Fibroblast of mammary gland (primary cell): ENCODE data around the gene TCN1.

ENCODE experiments used
- DNase-seq: peaks from one replicate; pipeline ENCODE4 v3.0.0-alpha.2; 2010; ENCODE audit warnings: low read depth
- H3K4me3 ChIP-seq: 2 replicates; pipeline ENCODE4 v1.5.1; 2011; ENCODE audit warnings: low read depth, mild to moderate bottlenecking, low read length, moderate library complexity; ENCODE audit not compliant: control insufficient read depth
- TF ChIP-seq, protein P1 (sequence below): conservative IDR thresholded peaks from 2 replicates; pipeline ENCODE4 v1.5.1; 2011; ENCODE audit warnings: low read depth, low read length, inconsistent platforms; ENCODE audit not compliant: control insufficient read depth, insufficient read depth

Gene TCN1

DNA sequence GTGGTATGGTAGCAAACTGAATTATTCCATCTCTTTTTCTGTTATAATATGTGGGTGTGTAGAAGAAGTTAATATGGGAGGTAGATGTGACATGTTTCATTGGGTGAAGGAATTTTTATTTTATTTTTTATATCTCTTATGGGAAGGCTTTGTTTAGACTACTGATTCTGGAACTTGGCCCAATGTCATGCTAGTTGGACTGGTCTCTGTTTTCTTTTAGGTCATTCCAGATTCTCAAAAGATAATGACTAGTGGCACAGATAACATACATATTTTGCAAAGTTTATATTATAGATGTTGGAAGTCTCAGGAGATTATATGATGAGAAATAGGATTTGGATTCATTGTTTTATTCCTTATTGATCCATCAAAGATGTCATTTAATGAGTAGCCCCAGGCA, 11.0 kb upstream of the TCN1 start:
- TF ChIP-seq, protein P1, sequence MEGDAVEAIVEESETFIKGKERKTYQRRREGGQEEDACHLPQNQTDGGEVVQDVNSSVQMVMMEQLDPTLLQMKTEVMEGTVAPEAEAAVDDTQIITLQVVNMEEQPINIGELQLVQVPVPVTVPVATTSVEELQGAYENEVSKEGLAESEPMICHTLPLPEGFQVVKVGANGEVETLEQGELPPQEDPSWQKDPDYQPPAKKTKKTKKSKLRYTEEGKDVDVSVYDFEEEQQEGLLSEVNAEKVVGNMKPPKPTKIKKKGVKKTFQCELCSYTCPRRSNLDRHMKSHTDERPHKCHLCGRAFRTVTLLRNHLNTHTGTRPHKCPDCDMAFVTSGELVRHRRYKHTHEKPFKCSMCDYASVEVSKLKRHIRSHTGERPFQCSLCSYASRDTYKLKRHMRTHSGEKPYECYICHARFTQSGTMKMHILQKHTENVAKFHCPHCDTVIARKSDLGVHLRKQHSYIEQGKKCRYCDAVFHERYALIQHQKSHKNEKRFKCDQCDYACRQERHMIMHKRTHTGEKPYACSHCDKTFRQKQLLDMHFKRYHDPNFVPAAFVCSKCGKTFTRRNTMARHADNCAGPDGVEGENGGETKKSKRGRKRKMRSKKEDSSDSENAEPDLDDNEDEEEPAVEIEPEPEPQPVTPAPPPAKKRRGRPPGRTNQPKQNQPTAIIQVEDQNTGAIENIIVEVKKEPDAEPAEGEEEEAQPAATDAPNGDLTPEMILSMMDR: no peak
- no peak for DNase-seq
- H3K4me3 ChIP-seq: no peak overlapping the region

- no peak for DNase-seq
- TF ChIP-seq, protein P1: no peak
- H3K4me3 ChIP-seq: no peak overlapping the region
Observed at GRCh38 chr11:59875856-59876519, 9.7 kb upstream of the TCN1 start.

DNA sequence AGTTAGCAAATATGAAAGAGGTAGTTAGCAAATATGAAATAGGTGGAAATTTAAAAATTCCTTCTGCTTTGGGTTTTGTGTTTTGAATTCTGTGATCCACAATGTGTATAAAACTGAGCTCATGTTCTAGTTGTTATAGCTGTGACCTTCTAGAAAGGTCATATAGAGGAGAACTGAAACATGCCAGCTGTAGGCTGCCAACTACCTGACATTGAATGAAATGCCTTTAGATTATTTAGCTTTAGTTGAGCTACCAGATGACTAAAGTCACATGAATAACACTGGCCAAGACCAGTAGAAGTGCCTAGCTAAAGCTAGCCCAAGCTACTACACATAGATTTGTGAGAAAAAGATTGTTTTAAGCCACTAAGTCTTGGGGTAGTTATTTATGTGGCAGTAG, 5.8 kb upstream of the TCN1 start:
- no peak for DNase-seq
- TF ChIP-seq, protein P1: no peak

GRCh38 chr11:59867946-59868345, 1.7 kb upstream of the TCN1 start:
- no peak for DNase-seq
- H3K4me3 ChIP-seq: no peak overlapping the region
- TF ChIP-seq, protein P1: no peak

More for the DNA sequence above, 5.8 kb upstream of the TCN1 start:
- H3K4me3 ChIP-seq: no peak overlapping the region

- DNase-seq: no peak
- H3K4me3 ChIP-seq: no peak overlapping the region
- TF ChIP-seq, protein P1: no peak
Observed at GRCh38 chr11:59866836-59867235, 549 bp upstream of the TCN1 start.

GRCh38 chr11:59865031-59865430, 1.3 kb downstream of the TCN1 start:
- TF ChIP-seq, protein P1: no peak
- H3K4me3 ChIP-seq: no peak overlapping the region
- no peak for DNase-seq

- TF ChIP-seq, protein P1: no peak
- DNase-seq: no peak
- no peak overlapping the region for H3K4me3 ChIP-seq
Observed at GRCh38 chr11:59862252-59862651, 4.0 kb downstream of the TCN1 start.
